22Rv1 (cell line): ENCODE results near the gene CACNA1A.
A peak's percentile ranks its signal among the peaks of the same experiment; 100 is the strongest.

Source experiments
- H3K27ac ChIP-seq: fragments of 450-650 bp; 2 replicates; pipeline ENCODE4 v1.5.1; 2017
- CTCF ChIP-seq: fragments of 450-650 bp; IDR thresholded peaks from 2 replicates; pipeline ENCODE4 v1.5.1; 2017; ENCODE audit warnings: mild to moderate bottlenecking
- ZFX ChIP-seq: fragments of 450-650 bp; IDR thresholded peaks from 2 replicates; pipeline ENCODE4 v1.6.1; 2017; ENCODE audit warnings: antibody characterized with exemption, borderline replicate concordance

CACNA1A gene

GRCh38 chr19:13299838-13300237 lies 206.4 kb downstream of the CACNA1A start:
- TF ChIP-seq ZFX (no peak), CTCF (peak; percentile 13; the same call in 1 of the 2 replicates)
- H3K27ac ChIP-seq: no peak overlapping the region

- TF ChIP-seq CTCF (no peak), ZFX (no peak)
Observed at GRCh38 chr19:13298565-13299481, 207.5 kb downstream of the CACNA1A start.

GRCh38 chr19:13297023-13297422 lies 209.3 kb downstream of the CACNA1A start:
- TF ChIP-seq ZFX (no peak), CTCF (no peak)
- H3K27ac ChIP-seq: no peak overlapping the region

More at GRCh38 chr19:13298565-13299481, 207.5 kb downstream of the CACNA1A start:
- H3K27ac ChIP-seq: no peak overlapping the region

- TF ChIP-seq ZFX (no peak), CTCF (no peak)
Observed at GRCh38 chr19:13294812-13295567, 211.3 kb downstream of the CACNA1A start.

GRCh38 chr19:13291913-13292312 lies 214.4 kb downstream of the CACNA1A start:
- no peak for TF ChIP-seq CTCF
- H3K27ac ChIP-seq: no peak overlapping the region

More at GRCh38 chr19:13294812-13295567, 211.3 kb downstream of the CACNA1A start:
- no peak overlapping the region for H3K27ac ChIP-seq

GRCh38 chr19:13290741-13291140 lies 215.5 kb downstream of the CACNA1A start:
- TF ChIP-seq CTCF: no peak
- no peak for TF ChIP-seq ZFX

GRCh38 chr19:13289295-13289694 lies 217.0 kb downstream of the CACNA1A start:
- no peak for TF ChIP-seq ZFX
- no peak for TF ChIP-seq CTCF
- H3K27ac ChIP-seq: no peak overlapping the region

More at GRCh38 chr19:13290741-13291140, 215.5 kb downstream of the CACNA1A start:
- H3K27ac ChIP-seq: no peak overlapping the region
